Tibial nerve (tissue), 4 donors: ENCODE data around the gene MRTFB.

Experiments
- CTCF ChIP-seq, 5 experiments: fragments of 200-600 bp in 3 of 5; fragments of 450-650 bp in 2 of 5; sonication (generic) in 3 of 5; IDR thresholded peaks; one replicate each; pipeline ENCODE4 v1.5.1; 2016 to 2019; ENCODE audit warnings: antibody characterized with exemption in 5 of 5, mild to moderate bottlenecking in 3 of 5, moderate library complexity in 2 of 5
- EP300 ChIP-seq, 2 donors: sonication (generic); formaldehyde crosslinking; IDR thresholded peaks; one replicate each; pipeline ENCODE4 v1.6.1; 2017; ENCODE audit warnings: antibody characterized with exemption in 2 of 2, mild to moderate bottlenecking in 1 of 2

GRCh38 chr16:14202095-14202494, 131.0 kb downstream of the MRTFB start:
- TF ChIP-seq CTCF (IDR thresholded peaks at IDR 0.05) (no peak), EP300 (IDR thresholded peaks at IDR 0.05) (no peak)
